Choroid plexus epithelial cell (primary cell): ENCODE measurements around the gene BLOC1S4.

Source experiments
- DNase-seq: peaks from one replicate; pipeline ENCODE4 v3.0.0-alpha.2; 2010; ENCODE audit warnings: low read depth
- H3K4me3 ChIP-seq: 2 replicates; pipeline ENCODE4 v1.5.1; 2011; ENCODE audit warnings: low read depth, mild to moderate bottlenecking, control low read depth, low read length, moderate library complexity
- CTCF ChIP-seq: conservative IDR thresholded peaks from 2 replicates; pipeline ENCODE4 v1.5.1; 2011; ENCODE audit warnings: low read depth, mild to moderate bottlenecking, control low read depth, inconsistent platforms, low read length, moderate library complexity

The BLOC1S4 gene

GRCh38 chr4:6758728-6759127 lies 42.8 kb downstream of the BLOC1S4 start:
- H3K4me3 ChIP-seq: no peak overlapping the region

GRCh38 chr4:6760865-6761264 lies 44.9 kb downstream of the BLOC1S4 start:
- no peak overlapping the region for H3K4me3 ChIP-seq
- DNase-seq: no peak
- TF ChIP-seq CTCF: no peak

More at GRCh38 chr4:6758728-6759127, 42.8 kb downstream of the BLOC1S4 start:
- TF ChIP-seq CTCF: no peak
- DNase-seq: no peak

- peak; percentile 21 for DNase-seq
- H3K4me3 ChIP-seq: peak overlapping the region; percentile 17
Observed at GRCh38 chr4:6761649-6762615, 46.0 kb downstream of the BLOC1S4 start.

DNA sequence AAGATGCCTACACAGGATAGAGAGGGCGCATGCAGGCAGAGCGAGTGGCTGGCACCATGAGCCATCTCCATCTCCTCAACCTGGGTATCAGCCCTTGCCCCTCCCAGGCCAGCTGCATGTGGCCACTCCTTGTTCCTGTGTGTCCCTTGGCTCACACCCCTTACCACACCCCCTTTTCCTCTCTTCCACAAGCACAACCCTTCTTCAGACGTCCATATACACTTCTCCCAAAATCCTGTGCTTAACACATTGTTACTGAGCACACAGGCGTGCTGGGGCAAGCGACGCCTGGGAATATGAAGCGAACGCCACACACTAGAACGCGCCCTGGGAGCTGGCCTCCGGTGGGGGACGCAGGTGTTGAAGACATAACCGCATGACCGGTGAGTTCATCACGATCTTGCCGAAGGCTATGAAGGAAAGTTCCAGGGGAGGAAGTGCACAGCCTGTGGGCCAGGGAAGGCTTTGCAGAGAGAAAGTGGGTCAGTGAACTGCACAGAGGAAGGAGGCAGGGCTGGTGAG lies 47.4 kb downstream of the BLOC1S4 start:
- peak; percentile 46 for TF ChIP-seq CTCF
- no peak overlapping the region for H3K4me3 ChIP-seq
- DNase-seq: no peak

More at GRCh38 chr4:6761649-6762615, 46.0 kb downstream of the BLOC1S4 start:
- TF ChIP-seq CTCF: no peak

GRCh38 chr4:6764976-6765620 lies 49.1 kb downstream of the BLOC1S4 start:
- DNase-seq: no peak
- TF ChIP-seq CTCF: no peak
- H3K4me3 ChIP-seq: no peak overlapping the region

- no peak for DNase-seq
- H3K4me3 ChIP-seq: no peak overlapping the region
- no peak for TF ChIP-seq CTCF
Observed at GRCh38 chr4:6765703-6766102, 49.7 kb downstream of the BLOC1S4 start.
